PFSK-1 (cell line): ENCODE results near the gene LRGUK.

Experiments used
- FOXP2 ChIP-seq: optimal IDR thresholded peaks from 2 replicates; pipeline ENCODE3; 2011; ENCODE audit warnings: borderline replicate concordance, control low read depth, inconsistent platforms; ENCODE audit not compliant: insufficient read depth; ENCODE audit errors: extremely low read length, extremely low read depth
- POLR2AphosphoS5 ChIP-seq: IDR thresholded peaks from 2 replicates; pipeline ENCODE4 v1.6.1; 2012; ENCODE audit warnings: low read depth, mild to moderate bottlenecking, control low read depth, low read length, moderate library complexity
- REST ChIP-seq, 2 experiments: IDR thresholded peaks; 2 replicates each; pipeline versions ENCODE4 v1.6.1 to v1.8.0; 2011 to 2012; ENCODE audit warnings: low read depth in 2 of 2, low read length in 2 of 2, control low read depth in 1 of 2, inconsistent platforms in 1 of 2, mild to moderate bottlenecking in 1 of 2, moderate library complexity in 1 of 2; ENCODE audit not compliant: insufficient read depth in 1 of 2
- SIN3A ChIP-seq: IDR thresholded peaks from 2 replicates; pipeline ENCODE4 v1.6.1; 2012; ENCODE audit warnings: mild to moderate bottlenecking, low read length, moderate library complexity, borderline replicate concordance; ENCODE audit not compliant: insufficient read depth
- TAF1 ChIP-seq: IDR thresholded peaks from 2 replicates; pipeline ENCODE4 v1.6.1; 2012; ENCODE audit warnings: low read length, control low read depth, borderline replicate concordance; ENCODE audit not compliant: insufficient read depth

- no peak for TF ChIP-seq SIN3A
- TF ChIP-seq POLR2AphosphoS5 = no peak
- TF ChIP-seq TAF1 = no peak
- TF ChIP-seq REST (IDR thresholded peaks at IDR 0.05; ENCODE audit: insufficient read depth in 1 of 2, low read depth in 2 of 2, low read length in 2 of 2) = no peak
- no peak for TF ChIP-seq FOXP2
Measured at GRCh38 chr7:134307320-134307719, 180.2 kb downstream of the LRGUK start.
